B cell (primary cell): ENCODE results near the gene KIR2DL4. TPM values are rescaled to one million over a fixed set of nuclear protein-coding genes. Genes with fewer than 3 reads are reported as not detected.
"Not testable (repeated sequence)": the region's sequence is repeated elsewhere in the genome, so short reads cannot be mapped to it uniquely, and the experiment has no call there.

Source experiments
- ATAC-seq: fragments of 200-7000 bp; cut with Tn5 transposase; one replicate; pipeline ENCODE4 v1.10.0; 2021; ENCODE audit warnings: low read depth, mild to moderate bottlenecking, moderate number of reproducible peaks, moderate library complexity
- CTCF ChIA-PET: fragments of 350-600 bp; sonication (Branson Sonifier 250); formaldehyde crosslinking; loops from one replicate; lab custom pipeline; 2021; ENCODE audit warnings: antibody characterized with exemption, inconsistent platforms; lab: Charles Lee
- POLR2A ChIA-PET: fragments of 350-600 bp; sonication (Branson Sonifier 250); formaldehyde crosslinking; loops from one replicate; lab custom pipeline; 2021; ENCODE audit warnings: antibody characterized with exemption; lab: Charles Lee
- DNase-seq: peaks from one replicate; pipeline ENCODE4 v3.0.0; 2013
- H2AFZ ChIP-seq: 2 replicates; pipeline ENCODE4 v1.6.1; 2012; ENCODE audit warnings: mild to moderate bottlenecking, low read depth, low read length; ENCODE audit not compliant: insufficient read depth, poor library complexity, severe bottlenecking
- H3K27ac ChIP-seq, 2 donors: 1 replicate in 1 of 2; 2 replicates in 1 of 2; pipeline ENCODE4 v1.5.1; 2012 to 2013; ENCODE audit warnings: low read length in 2 of 2, mild to moderate bottlenecking in 2 of 2, moderate library complexity in 1 of 2
- H3K27me3 ChIP-seq, 4 experiments: fragments of 200-600 bp in 1 of 4; sonication (generic) in 1 of 4; replicated peaks in 1 of 4; 1 replicate in 2 of 4; 2 replicates in 2 of 4; pipeline versions ENCODE4 v1.6.1 to v1.7.0; 2013 to 2016; ENCODE audit warnings: low read length in 3 of 4, mild to moderate bottlenecking in 2 of 4, mixed read lengths in 1 of 4, moderate library complexity in 1 of 4; ENCODE audit not compliant: insufficient read depth in 4 of 4, control insufficient read depth in 3 of 4; ENCODE audit errors: control extremely low read depth in 1 of 4
- H3K36me3 ChIP-seq, 2 experiments: replicated peaks in 1 of 2; 1 replicate in 1 of 2; 2 replicates in 1 of 2; pipeline versions ENCODE4 v1.6.1 to v1.7.1; 2013; ENCODE audit warnings: low read length in 1 of 2; ENCODE audit not compliant: insufficient read depth in 2 of 2, control insufficient read depth in 1 of 2; ENCODE audit errors: control extremely low read depth in 1 of 2, extremely low read depth in 1 of 2
- H3K4me1 ChIP-seq, 2 donors: fragments of 200-600 bp in 1 of 2; sonication (generic) in 1 of 2; 1 replicate in 1 of 2; 2 replicates in 1 of 2; pipeline versions ENCODE4 v1.5.1 to v1.6.1; 2013 to 2017; ENCODE audit warnings: low read length in 2 of 2; ENCODE audit not compliant: control insufficient read depth in 2 of 2, insufficient read depth in 2 of 2
- H3K4me2 ChIP-seq: replicated peaks from 2 replicates; pipeline ENCODE3; 2012; ENCODE audit warnings: mild to moderate bottlenecking, low read depth, low read length; ENCODE audit not compliant: poor library complexity, severe bottlenecking
- H3K4me3 ChIP-seq, 5 experiments: fragments of 200-600 bp in 1 of 5; sonication (generic) in 1 of 5; 1 replicate in 3 of 5; 2 replicates in 2 of 5; pipeline versions ENCODE4 v1.5.1 to v1.7.0; 2011 to 2016; ENCODE audit warnings: low read length in 4 of 5, mild to moderate bottlenecking in 4 of 5, low read depth in 2 of 5, control low read depth in 1 of 5, moderate library complexity in 1 of 5; ENCODE audit not compliant: insufficient read depth in 1 of 5; ENCODE audit errors: control extremely low read depth in 1 of 5, extremely low read depth in 1 of 5
- H3K79me2 ChIP-seq: fragments of 200-600 bp; sonication (generic); one replicate; pipeline ENCODE4 v1.6.0; 2016; ENCODE audit warnings: low read length; ENCODE audit not compliant: control insufficient read depth, insufficient read depth
- H3K9ac ChIP-seq: fragments of 200-600 bp; sonication (generic); 2 replicates; pipeline ENCODE4 v1.6.1; 2017; ENCODE audit warnings: mild to moderate bottlenecking, low read length, moderate library complexity
- H3K9me3 ChIP-seq, 3 donors: one replicate each; pipeline versions ENCODE4 v1.6.1 to v1.7.1; 2013; ENCODE audit warnings: low read length in 2 of 3; ENCODE audit not compliant: control insufficient read depth in 2 of 3, insufficient read depth in 1 of 3; ENCODE audit errors: control extremely low read depth in 1 of 3
- H4K20me1 ChIP-seq: 2 replicates; pipeline ENCODE4 v1.6.0; 2012; ENCODE audit warnings: mild to moderate bottlenecking, low read length; ENCODE audit not compliant: insufficient read depth, control insufficient read depth, poor library complexity, severe bottlenecking
- H3K27ac Mint-ChIP-seq: one replicate; pipeline ENCODE4 v1.8.0; 2021; ENCODE audit warnings: mixed read lengths
- H3K27me3 Mint-ChIP-seq: one replicate; pipeline ENCODE4 v1.8.0; 2021; ENCODE audit warnings: mixed read lengths
- H3K4me1 Mint-ChIP-seq: one replicate; pipeline ENCODE4 v1.8.0; 2021; ENCODE audit warnings: mixed read lengths
- H3K4me3 Mint-ChIP-seq: one replicate; pipeline ENCODE4 v1.8.0; 2021; ENCODE audit warnings: mixed read lengths
- H3K9me3 Mint-ChIP-seq: one replicate; pipeline ENCODE4 v1.8.0; 2022; ENCODE audit warnings: mixed read lengths; ENCODE audit not compliant: insufficient read depth
- WGBS: methylation state at CpG from one replicate; pipeline ENCODE4 v1.1.5; 2013; ENCODE audit warnings: missing lambda C conversion rate; ENCODE audit not compliant: insufficient coverage; 5-methylcytosine and 5-hydroxymethylcytosine counted together
- intact Hi-C: fragments of 100-400 bp; cut with micrococcal nuclease; formaldehyde crosslinking; loops from one replicate; pipeline ENCODE4 v1.10.0; 2022
- polyA plus RNA-seq: library from polyadenylated mRNA; depleted of rRNA; stranded (reverse); fragments of >200 nt; gene quantifications from 2 replicates; pipeline ENCODE4 v1.2.3, GENCODE V29; 2012
- small RNA-seq: library from RNA; depleted of rRNA; stranded (forward); fragments of <200 nt; gene quantifications from one replicate; pipeline ENCODE3, GENCODE V24; 2012; ENCODE audit warnings: low replicate concordance, low read depth; ENCODE audit not compliant: insufficient read length
- total RNA-seq, 2 donors: library from RNA; stranded (reverse); fragments of 120-200 nt in 1 of 2; gene quantifications; 1 replicate in 1 of 2; 2 replicates in 1 of 2; pipeline versions ENCODE4 v1.2.3 to v1.2.4, GENCODE V29; 2013 to 2022

KIR2DL4 gene
- total and polyA plus RNA-seq, 2 donors (not counting 1 experiment from before 2014, with no cell fraction given): not detected

- H3K79me2 ChIP-seq, H3K4me3 ChIP-seq, intact Hi-C loops, POLR2A ChIA-PET, H3K27me3 ChIP-seq, H3K9me3 ChIP-seq, H4K20me1 ChIP-seq, H3K4me3 Mint-ChIP-seq, H3K27ac ChIP-seq, CTCF ChIA-PET, H3K36me3 ChIP-seq, H2AFZ ChIP-seq, H3K9ac ChIP-seq, H3K4me1 Mint-ChIP-seq, H3K27ac Mint-ChIP-seq, DNase-seq, H3K4me2 ChIP-seq, H3K4me1 ChIP-seq, H3K9me3 Mint-ChIP-seq, ATAC-seq: not testable (repeated sequence)
- no CpG with 5 or more reads among the region's 3 CpGs for WGBS
- peaks cover 23% of the 10 kb centered on the region for H3K27me3 Mint-ChIP-seq
These were observed 55.1 kb downstream of the KIR2DL4 start for GRCh38 chr19:54858476-54858875.

- peaks cover 22% of the 10 kb centered on the region for H3K27me3 Mint-ChIP-seq
- DNase-seq, H3K27ac Mint-ChIP-seq, H4K20me1 ChIP-seq, H3K4me3 ChIP-seq, H3K4me1 ChIP-seq, H3K27ac ChIP-seq, H2AFZ ChIP-seq, CTCF ChIA-PET, H3K4me1 Mint-ChIP-seq, intact Hi-C loops, H3K4me2 ChIP-seq, H3K36me3 ChIP-seq, H3K9me3 ChIP-seq, POLR2A ChIA-PET, H3K79me2 ChIP-seq, ATAC-seq, H3K9ac ChIP-seq, H3K27me3 ChIP-seq, H3K9me3 Mint-ChIP-seq, H3K4me3 Mint-ChIP-seq: not testable (repeated sequence)
- WGBS: 88% methylated on average over 3 of the region's 7 CpGs
These were observed 56.0 kb downstream of the KIR2DL4 start for GRCh38 chr19:54859421-54859820.

GRCh38 chr19:54863459-54863858 is 60.0 kb downstream of the KIR2DL4 start:
- H3K79me2 ChIP-seq, H3K9me3 ChIP-seq, H3K27ac ChIP-seq, H3K4me1 ChIP-seq, H4K20me1 ChIP-seq, H3K27ac Mint-ChIP-seq, intact Hi-C loops, ATAC-seq, H2AFZ ChIP-seq, H3K36me3 ChIP-seq, DNase-seq, H3K9me3 Mint-ChIP-seq, H3K4me3 ChIP-seq, POLR2A ChIA-PET, H3K4me1 Mint-ChIP-seq, H3K27me3 ChIP-seq, H3K9ac ChIP-seq, CTCF ChIA-PET, H3K4me2 ChIP-seq, H3K4me3 Mint-ChIP-seq: not testable (repeated sequence)
- peaks cover 21% of the 10 kb centered on the region for H3K27me3 Mint-ChIP-seq
- no CpG with 5 or more reads among the region's 3 CpGs for WGBS

Small RNA genes lying within 50 kb of the gene (small RNA-seq; reads per million reads assigned to genes)
- not detected for gene KIR3DP1

Other genes starting within 250 kb of the KIR2DL4 start
- gene LILRA2, start 229.8 kb upstream of the KIR2DL4 start, total RNA-seq: 0.25 TPM in 1 of 2 replicates, not detected in the other
- gene LILRA2, start 229.8 kb upstream of the KIR2DL4 start, polyA plus RNA-seq: 1.6 and 2.8 TPM in 2 replicates
- gene LILRA1, start 210.0 kb upstream of the KIR2DL4 start, total RNA-seq: not detected in 2 replicates
- gene LILRA1, start 210.0 kb upstream of the KIR2DL4 start, polyA plus RNA-seq: 0.71 and 1.5 TPM in 2 replicates
- gene LILRB1, start 173.1 kb upstream of the KIR2DL4 start, total RNA-seq: 136 and 138 TPM in 2 replicates
- 170 and 172 TPM in 2 replicates for gene LILRB1, start 173.1 kb upstream of the KIR2DL4 start, polyA plus RNA-seq
- gene LILRB4, start 140.6 kb upstream of the KIR2DL4 start, total RNA-seq: 0.61 and 1.1 TPM in 2 replicates
- 1.2 and 2.8 TPM in 2 replicates for gene LILRB4, start 140.6 kb upstream of the KIR2DL4 start, polyA plus RNA-seq
- gene KIR3DL3, start 79.2 kb upstream of the KIR2DL4 start, total RNA-seq: not detected in 2 replicates
- gene KIR3DL3, start 79.2 kb upstream of the KIR2DL4 start, polyA plus RNA-seq: not detected in 2 replicates
- not detected in 2 replicates for gene KIR2DL3, start 65.1 kb upstream of the KIR2DL4 start, total RNA-seq
- gene KIR2DL3, start 65.1 kb upstream of the KIR2DL4 start, polyA plus RNA-seq: 0.07 TPM in 1 of 2 replicates, not detected in the other
- gene KIR2DL1, start 33.8 kb upstream of the KIR2DL4 start, total RNA-seq: not detected in 2 replicates
- 0.04 and 0.22 TPM in 2 replicates for gene KIR2DL1, start 33.8 kb upstream of the KIR2DL4 start, polyA plus RNA-seq
- gene KIR3DL1, start 12.9 kb downstream of the KIR2DL4 start, total RNA-seq: not detected in 2 replicates
- 0.06 TPM in 1 of 2 replicates, not detected in the other for gene KIR3DL1, start 12.9 kb downstream of the KIR2DL4 start, polyA plus RNA-seq
- not detected in 2 replicates for gene KIR2DS4, start 29.1 kb downstream of the KIR2DL4 start, total RNA-seq
- not detected in 2 replicates for gene KIR2DS4, start 29.1 kb downstream of the KIR2DL4 start, polyA plus RNA-seq
- 0.17 TPM in 1 of 2 replicates, not detected in the other for gene KIR3DL2, start 46.8 kb downstream of the KIR2DL4 start, total RNA-seq
- 0.10 and 0.30 TPM in 2 replicates for gene KIR3DL2, start 46.8 kb downstream of the KIR2DL4 start, polyA plus RNA-seq
- gene FCAR, start 70.6 kb downstream of the KIR2DL4 start, total RNA-seq: 0.34 TPM in 1 of 2 replicates, not detected in the other
- 1.9 and 2.8 TPM in 2 replicates for gene FCAR, start 70.6 kb downstream of the KIR2DL4 start, polyA plus RNA-seq
- not detected in 2 replicates for gene NCR1, start 102.5 kb downstream of the KIR2DL4 start, total RNA-seq
- gene NCR1, start 102.5 kb downstream of the KIR2DL4 start, polyA plus RNA-seq: 0.40 and 2.4 TPM in 2 replicates
- 0.07 TPM in 1 of 2 replicates, not detected in the other for gene NLRP7, start 143.9 kb downstream of the KIR2DL4 start, total RNA-seq
- gene NLRP7, start 143.9 kb downstream of the KIR2DL4 start, polyA plus RNA-seq: 0.07 and 0.13 TPM in 2 replicates
- gene NLRP2, start 162.8 kb downstream of the KIR2DL4 start, total RNA-seq: 17.1 and 19.2 TPM in 2 replicates
- 1.9 and 13.8 TPM in 2 replicates for gene NLRP2, start 162.8 kb downstream of the KIR2DL4 start, polyA plus RNA-seq
- gene GP6, start 234.7 kb downstream of the KIR2DL4 start, total RNA-seq: 0.20 TPM in 1 of 2 replicates, not detected in the other
- 0.43 and 0.55 TPM in 2 replicates for gene GP6, start 234.7 kb downstream of the KIR2DL4 start, polyA plus RNA-seq